ENCODE data around the gene PAX5.

PAX5 gene

DNA sequence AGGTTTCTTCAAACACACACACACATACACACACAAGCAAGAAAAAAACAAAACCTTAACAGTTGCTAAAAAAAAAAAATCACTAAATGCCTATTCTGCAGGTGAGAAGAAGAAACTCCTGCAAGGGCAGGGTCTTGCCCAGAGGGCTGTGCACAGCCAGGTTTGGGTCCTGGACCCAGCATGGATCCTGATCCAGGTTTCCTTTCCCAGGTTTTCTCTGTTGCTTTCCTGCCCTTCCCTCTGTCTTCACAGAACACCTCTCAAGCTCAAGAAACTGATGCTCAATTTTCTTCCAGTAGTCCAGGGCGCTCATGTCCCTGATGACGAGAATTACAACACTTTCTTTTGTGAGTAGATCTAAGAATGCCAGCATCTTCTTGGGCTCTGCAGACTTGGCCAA, 136.6 kb downstream of the PAX5 start:
- no peaks in the 10 kb centered on the region for H3K4me1 ChIP-seq (ENCODE audit: insufficient read depth, low read length)
- H4K20me1 ChIP-seq (ENCODE audit: insufficient read depth, low read length): no peaks in the 10 kb centered on the region
- H3K27me3 ChIP-seq (ENCODE audit: insufficient read depth, low read length, poor library complexity): peaks cover 12% of the 10 kb centered on the region
- H3K36me3 ChIP-seq (ENCODE audit: insufficient read depth, low read length): no peaks in the 10 kb centered on the region
- TF ChIP-seq EZH2 (IDR thresholded peaks at IDR 0.05; ENCODE audit: borderline replicate concordance, low read depth, low read length, severe bottlenecking): no peak
- TF ChIP-seq, protein P1, sequence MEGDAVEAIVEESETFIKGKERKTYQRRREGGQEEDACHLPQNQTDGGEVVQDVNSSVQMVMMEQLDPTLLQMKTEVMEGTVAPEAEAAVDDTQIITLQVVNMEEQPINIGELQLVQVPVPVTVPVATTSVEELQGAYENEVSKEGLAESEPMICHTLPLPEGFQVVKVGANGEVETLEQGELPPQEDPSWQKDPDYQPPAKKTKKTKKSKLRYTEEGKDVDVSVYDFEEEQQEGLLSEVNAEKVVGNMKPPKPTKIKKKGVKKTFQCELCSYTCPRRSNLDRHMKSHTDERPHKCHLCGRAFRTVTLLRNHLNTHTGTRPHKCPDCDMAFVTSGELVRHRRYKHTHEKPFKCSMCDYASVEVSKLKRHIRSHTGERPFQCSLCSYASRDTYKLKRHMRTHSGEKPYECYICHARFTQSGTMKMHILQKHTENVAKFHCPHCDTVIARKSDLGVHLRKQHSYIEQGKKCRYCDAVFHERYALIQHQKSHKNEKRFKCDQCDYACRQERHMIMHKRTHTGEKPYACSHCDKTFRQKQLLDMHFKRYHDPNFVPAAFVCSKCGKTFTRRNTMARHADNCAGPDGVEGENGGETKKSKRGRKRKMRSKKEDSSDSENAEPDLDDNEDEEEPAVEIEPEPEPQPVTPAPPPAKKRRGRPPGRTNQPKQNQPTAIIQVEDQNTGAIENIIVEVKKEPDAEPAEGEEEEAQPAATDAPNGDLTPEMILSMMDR (IDR thresholded peaks at IDR 0.05; ENCODE audit: borderline replicate concordance, extremely low read depth, low read length, poor library complexity, severe bottlenecking): no peak
- no peak overlapping the region for H2AFZ ChIP-seq (ENCODE audit: low read depth, low read length)
- DNase-seq (no peak), ATAC-seq (ENCODE audit: insufficient read depth, low read depth) (no peak)
- H3K4me2 ChIP-seq (ENCODE audit: insufficient read depth, low read length): no peak overlapping the region
- no peaks in the 10 kb centered on the region for H3K9me3 ChIP-seq (ENCODE audit: insufficient read depth, low read length, severe bottlenecking)
- no peak overlapping the region for H3K9ac ChIP-seq (ENCODE audit: low read depth, low read length)
- H3K79me2 ChIP-seq (ENCODE audit: insufficient read depth, low read length): no peaks in the 10 kb centered on the region
- H3K4me3 ChIP-seq (ENCODE audit: low read depth in 1 of 2, low read length in 2 of 2): no peak overlapping the region
- no peak overlapping the region for H3K27ac ChIP-seq (ENCODE audit: low read length)

DNA sequence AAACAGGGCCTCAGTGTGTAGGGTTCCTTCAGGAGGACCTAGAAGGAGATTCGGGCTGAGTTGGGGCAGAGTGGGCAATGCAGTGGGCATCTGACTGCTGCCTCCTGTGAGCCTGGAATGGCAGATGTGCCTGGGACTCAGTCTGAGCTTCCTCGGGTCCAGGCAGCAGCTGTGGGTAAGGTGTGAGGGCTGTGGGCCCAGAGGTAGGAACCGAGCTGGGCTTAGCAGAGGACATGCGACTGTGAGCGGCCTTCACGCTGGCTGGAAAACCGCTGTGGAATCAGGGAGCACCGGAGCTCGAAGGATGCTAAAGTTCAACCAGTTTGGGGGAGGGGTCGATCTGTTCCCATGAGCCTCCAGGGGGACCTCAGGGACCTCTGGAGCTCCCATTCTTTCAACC, 137.0 kb downstream of the PAX5 start:
- ATAC-seq (ENCODE audit: insufficient read depth, low read depth): no peak
- no peak overlapping the region for H3K27ac ChIP-seq (ENCODE audit: low read length)
- no peaks in the 10 kb centered on the region for H3K9me3 ChIP-seq (ENCODE audit: insufficient read depth, low read length, severe bottlenecking)
- H3K79me2 ChIP-seq (ENCODE audit: insufficient read depth, low read length): no peaks in the 10 kb centered on the region
- H4K20me1 ChIP-seq (ENCODE audit: insufficient read depth, low read length): no peaks in the 10 kb centered on the region
- H3K4me2 ChIP-seq (ENCODE audit: insufficient read depth, low read length): no peak overlapping the region
- peaks cover 12% of the 10 kb centered on the region for H3K27me3 ChIP-seq (ENCODE audit: insufficient read depth, low read length, poor library complexity)
- DNase-seq: no peak
- H3K9ac ChIP-seq (ENCODE audit: low read depth, low read length): no peak overlapping the region
- H3K4me3 ChIP-seq (ENCODE audit: low read depth in 1 of 2, low read length in 2 of 2): no peak overlapping the region
- H2AFZ ChIP-seq (ENCODE audit: low read depth, low read length): no peak overlapping the region
- TF ChIP-seq EZH2 (IDR thresholded peaks at IDR 0.05; ENCODE audit: borderline replicate concordance, low read depth, low read length, severe bottlenecking): no peak
- TF ChIP-seq, protein P1 (IDR thresholded peaks at IDR 0.05; ENCODE audit: borderline replicate concordance, extremely low read depth, low read length, poor library complexity, severe bottlenecking): no peak
- H3K4me1 ChIP-seq (ENCODE audit: insufficient read depth, low read length): no peaks in the 10 kb centered on the region
- H3K36me3 ChIP-seq (ENCODE audit: insufficient read depth, low read length): no peaks in the 10 kb centered on the region

DNA sequence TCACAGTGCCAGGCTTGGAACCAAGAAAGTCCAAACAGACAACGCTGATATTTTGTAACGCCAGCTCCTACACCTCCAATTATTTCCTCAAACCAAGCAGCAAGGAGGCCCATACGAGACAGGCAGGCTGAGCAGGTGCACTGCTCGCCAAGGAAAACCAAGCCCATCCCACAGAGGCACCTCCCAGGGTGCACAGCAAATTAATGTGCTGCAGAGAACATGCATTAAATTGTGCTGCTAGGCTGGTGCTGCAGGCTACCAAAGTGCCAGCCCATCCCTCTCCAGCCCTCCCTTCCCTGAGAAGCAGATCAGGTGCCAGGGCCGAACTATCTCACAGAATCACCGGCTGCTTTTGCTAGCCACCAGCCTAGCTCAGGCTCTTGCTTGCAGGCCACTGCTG, 137.8 kb downstream of the PAX5 start:
- Histone ChIP-seq H3K36me3 (ENCODE audit: insufficient read depth, low read length) (no peaks in the 10 kb centered on the region), H3K9ac (ENCODE audit: low read depth, low read length) (no peak overlapping the region), H4K20me1 (ENCODE audit: insufficient read depth, low read length) (no peaks in the 10 kb centered on the region), H3K4me2 (ENCODE audit: insufficient read depth, low read length) (no peak overlapping the region), H2AFZ (ENCODE audit: low read depth, low read length) (no peak overlapping the region), H3K79me2 (ENCODE audit: insufficient read depth, low read length) (no peaks in the 10 kb centered on the region), H3K27me3 (ENCODE audit: insufficient read depth, low read length, poor library complexity) (peaks cover 10% of the 10 kb centered on the region), H3K4me3 (ENCODE audit: low read depth in 1 of 2, low read length in 2 of 2) (no peak overlapping the region), H3K27ac (ENCODE audit: low read length) (no peak overlapping the region), H3K9me3 (ENCODE audit: insufficient read depth, low read length, severe bottlenecking) (no peaks in the 10 kb centered on the region), H3K4me1 (ENCODE audit: insufficient read depth, low read length) (no peaks in the 10 kb centered on the region)
- DNase-seq (no peak), ATAC-seq (ENCODE audit: insufficient read depth, low read depth) (no peak)
- TF ChIP-seq, protein P1 (IDR thresholded peaks at IDR 0.05; ENCODE audit: borderline replicate concordance, extremely low read depth, low read length, poor library complexity, severe bottlenecking): no peak
- TF ChIP-seq EZH2 (IDR thresholded peaks at IDR 0.05; ENCODE audit: borderline replicate concordance, low read depth, low read length, severe bottlenecking): no peak

DNA sequence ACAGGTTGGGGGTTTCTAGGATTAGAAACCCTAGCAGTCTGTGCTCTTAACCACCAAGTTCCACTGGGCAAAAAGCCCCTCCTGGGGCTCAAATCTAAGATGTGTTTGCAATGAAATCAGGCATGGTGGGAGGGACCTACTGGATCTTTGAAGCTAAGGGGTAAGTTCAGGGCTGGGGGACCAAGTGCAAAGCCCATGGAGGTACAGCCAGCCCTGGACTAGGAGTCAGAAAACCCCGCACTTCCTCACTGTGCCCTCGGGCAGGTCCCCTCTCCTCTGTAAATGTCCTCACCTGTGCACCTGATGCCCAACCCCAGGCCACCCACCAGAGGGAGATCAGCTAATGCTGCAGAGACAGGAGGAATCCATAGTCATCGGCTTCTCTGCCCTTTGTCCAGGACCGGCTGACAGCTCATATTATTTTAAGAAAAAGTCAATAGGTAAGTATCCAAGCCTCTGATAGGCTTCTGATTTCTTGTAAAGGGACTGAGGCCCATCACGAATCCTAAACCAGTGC, 138.3 kb downstream of the PAX5 start:
- no peaks in the 10 kb centered on the region for H4K20me1 ChIP-seq (ENCODE audit: insufficient read depth, low read length)
- no peaks in the 10 kb centered on the region for H3K36me3 ChIP-seq (ENCODE audit: insufficient read depth, low read length)
- TF ChIP-seq, protein P1 (IDR thresholded peaks at IDR 0.05; ENCODE audit: borderline replicate concordance, extremely low read depth, low read length, poor library complexity, severe bottlenecking): no peak
- TF ChIP-seq EZH2 (IDR thresholded peaks at IDR 0.05; ENCODE audit: borderline replicate concordance, low read depth, low read length, severe bottlenecking): no peak
- ATAC-seq (ENCODE audit: insufficient read depth, low read depth): no peak
- no peak overlapping the region for H3K9ac ChIP-seq (ENCODE audit: low read depth, low read length)
- H3K4me2 ChIP-seq (ENCODE audit: insufficient read depth, low read length): no peak overlapping the region
- no peak overlapping the region for H2AFZ ChIP-seq (ENCODE audit: low read depth, low read length)
- H3K79me2 ChIP-seq (ENCODE audit: insufficient read depth, low read length): no peaks in the 10 kb centered on the region
- H3K4me1 ChIP-seq (ENCODE audit: insufficient read depth, low read length): no peaks in the 10 kb centered on the region
- DNase-seq: no peak
- peaks cover 12% of the 10 kb centered on the region for H3K27me3 ChIP-seq (ENCODE audit: insufficient read depth, low read length, poor library complexity)
- no peak overlapping the region for H3K27ac ChIP-seq (ENCODE audit: low read length)
- H3K4me3 ChIP-seq (ENCODE audit: low read depth in 1 of 2, low read length in 2 of 2): no peak overlapping the region
- H3K9me3 ChIP-seq (ENCODE audit: insufficient read depth, low read length, severe bottlenecking): no peaks in the 10 kb centered on the region
